ENCODE results near the gene CRK. TPM values are rescaled to one million over a fixed set of nuclear protein-coding genes. Genes with fewer than 3 reads are reported as not detected.

Gene CRK
- total and polyA plus RNA-seq, 10 of the 15 experiments (the other 5 are each of a cell fraction or from before 2014, with no cell fraction given): 11.1 to 23.8 (median 20.5) TPM

GRCh38 chr17:1474402-1475189 is 18.6 kb upstream of the CRK start (continued):
- TF ChIP-seq RELB (IDR thresholded peaks at IDR 0.05; ENCODE audit: low read depth) (peak; percentile 91), EED (IDR thresholded peaks at IDR 0.05; ENCODE audit: low read depth) (peak; percentile 83), PAX5 (IDR thresholded peaks at IDR 0.05; ENCODE audit: borderline replicate concordance, low read depth, low read length) (peak; percentile 94), HDAC6 (IDR thresholded peaks at IDR 0.05; ENCODE audit: unreplicated experiment) (no peak), MTA2 (IDR thresholded peaks at IDR 0.05; ENCODE audit: low read depth) (peak; percentile 31; the same call in 1 of the 2 replicates), MAX (IDR thresholded peaks at IDR 0.05; ENCODE audit: low read depth, low read length) (no peak), NR2C1 (IDR thresholded peaks at IDR 0.05) (no peak), SIX5 (IDR thresholded peaks at IDR 0.05; ENCODE audit: low read depth, low read length, severe bottlenecking) (no peak), ATF7 (IDR thresholded peaks at IDR 0.05; ENCODE audit: low read depth) (peak; percentile 55), BACH1 (IDR thresholded peaks at IDR 0.05; ENCODE audit: borderline replicate concordance) (peak; percentile 57; the same call in 1 of the 2 replicates), POLR2AphosphoS2 (IDR thresholded peaks at IDR 0.05; ENCODE audit: low read depth, low read length) (no peak), LARP7 (IDR thresholded peaks at IDR 0.05) (peak; percentile 56; the same call in 1 of the 2 replicates), SUZ12 (IDR thresholded peaks at IDR 0.05; ENCODE audit: unreplicated experiment) (no peak), CBFB (IDR thresholded peaks at IDR 0.05; ENCODE audit: low read depth) (peak; percentile 59; the same call in 1 of the 2 replicates), SMARCA5 (IDR thresholded peaks at IDR 0.05) (peak; percentile 10; the same call in 1 of the 2 replicates), MEF2B (IDR thresholded peaks at IDR 0.05; ENCODE audit: partially characterized antibody, poor library complexity, severe bottlenecking) (peak; percentile 48), ZNF207 (IDR thresholded peaks at IDR 0.05; ENCODE audit: borderline replicate concordance) (no peak), SMAD1 (IDR thresholded peaks at IDR 0.05; ENCODE audit: low read depth, partially characterized antibody) (no peak), ZNF622 (IDR thresholded peaks at IDR 0.05) (no peak)
